HAP-1 (cell line): ENCODE measurements around the gene PRAMEF5.
A peak's percentile ranks its signal among the peaks of the same experiment; 100 is the strongest.
"Not testable (repeated sequence)": the region's sequence is repeated elsewhere in the genome, so short reads cannot be mapped to it uniquely, and the experiment has no call there.

Experiments
- DNase-seq, 2 experiments: peaks; one replicate each; pipeline ENCODE4 v3.0.0-alpha.2; 2016 to 2020; ENCODE audit warnings: low spot score in 2 of 2
- H3K27me3 ChIP-seq: fragments of 250-450 bp; sonication (Bioruptor Pico); 2 replicates; pipeline ENCODE4 v1.5.1; 2020; ENCODE audit warnings: low read depth, mild to moderate bottlenecking, moderate library complexity
- H3K36me3 ChIP-seq: fragments of 250-450 bp; sonication (Bioruptor Pico); replicated peaks from 2 replicates; pipeline ENCODE4 v1.5.1; 2020; ENCODE audit warnings: mild to moderate bottlenecking
- H3K4me1 ChIP-seq: fragments of 250-450 bp; sonication (Bioruptor Pico); 2 replicates; pipeline ENCODE4 v1.5.1; 2020; ENCODE audit warnings: mild to moderate bottlenecking
- H3K4me3 ChIP-seq: fragments of 250-450 bp; sonication (Bioruptor Pico); 2 replicates; pipeline ENCODE4 v1.5.1; 2020; ENCODE audit warnings: mild to moderate bottlenecking, moderate library complexity
- H3K9me3 ChIP-seq: fragments of 250-450 bp; sonication (Bioruptor Pico); 2 replicates; pipeline ENCODE4 v1.5.1; 2020; ENCODE audit warnings: mild to moderate bottlenecking, moderate library complexity
- in situ Hi-C: fragments of 300-500 bp; cut with MboI; formaldehyde crosslinking; loops from 3 replicates; pipeline ENCODE4 v1.14.3; 2020; ENCODE audit warnings: low sequenced_read_pairs, inconsistent platforms, mixed read lengths

The PRAMEF5 gene

GRCh38 chr1:13253898-13254297 lies at the start of gene PRAMEF5:
Gene PRAMEF5, plus strand, starts transcription at chr1:13254198. Its CDS starts 5,071 bp downstream, at chr1:13259269.
- H3K27me3 ChIP-seq, H3K4me1 ChIP-seq, DNase-seq, H3K9me3 ChIP-seq, in situ Hi-C loops, H3K36me3 ChIP-seq, H3K4me3 ChIP-seq: not testable (repeated sequence)

- H3K4me1 ChIP-seq, H3K4me3 ChIP-seq, H3K9me3 ChIP-seq, H3K27me3 ChIP-seq, in situ Hi-C loops, H3K36me3 ChIP-seq, DNase-seq: not testable (repeated sequence)
These were observed 45.3 kb upstream of the PRAMEF5 start for GRCh38 chr1:13208712-13209111.

GRCh38 chr1:13216619-13217018 lies 37.4 kb upstream of the PRAMEF5 start:
- H3K4me1 ChIP-seq, in situ Hi-C loops, H3K27me3 ChIP-seq, DNase-seq, H3K9me3 ChIP-seq, H3K4me3 ChIP-seq, H3K36me3 ChIP-seq: not testable (repeated sequence)

- DNase-seq, H3K36me3 ChIP-seq, H3K4me1 ChIP-seq, H3K9me3 ChIP-seq, H3K27me3 ChIP-seq, in situ Hi-C loops, H3K4me3 ChIP-seq: not testable (repeated sequence)
These were observed 34.8 kb upstream of the PRAMEF5 start for GRCh38 chr1:13219203-13219602.

- H3K4me3 ChIP-seq, H3K4me1 ChIP-seq, in situ Hi-C loops, H3K9me3 ChIP-seq, H3K27me3 ChIP-seq, DNase-seq, H3K36me3 ChIP-seq: not testable (repeated sequence)
These were observed 31.2 kb upstream of the PRAMEF5 start for GRCh38 chr1:13222788-13223187.

GRCh38 chr1:13224480-13225060 lies 29.4 kb upstream of the PRAMEF5 start:
- no peaks in the 10 kb centered on the region for H3K36me3 ChIP-seq
- in situ Hi-C loops, result no loop called here
- no peaks in the 10 kb centered on the region for H3K27me3 ChIP-seq
- no peak overlapping the region for H3K4me3 ChIP-seq
- no peaks in the 10 kb centered on the region for H3K9me3 ChIP-seq
- DNase-seq, result no peak
- no peaks in the 10 kb centered on the region for H3K4me1 ChIP-seq

GRCh38 chr1:13225675-13226204 lies 28.3 kb upstream of the PRAMEF5 start, which contains the start of gene PRAMEF18:
Gene PRAMEF18, minus strand, starts transcription at chr1:13226154. Its CDS starts 48 bp downstream, at chr1:13226106.
- H3K9me3 ChIP-seq, H3K36me3 ChIP-seq, H3K4me1 ChIP-seq, DNase-seq, H3K27me3 ChIP-seq, H3K4me3 ChIP-seq, in situ Hi-C loops: not testable (repeated sequence)

- H3K4me3 ChIP-seq, H3K36me3 ChIP-seq, in situ Hi-C loops, H3K9me3 ChIP-seq, H3K27me3 ChIP-seq, DNase-seq, H3K4me1 ChIP-seq: not testable (repeated sequence)
These were observed 26.5 kb upstream of the PRAMEF5 start for GRCh38 chr1:13227271-13228055.

- Histone ChIP-seq H3K4me1 (no peaks in the 10 kb centered on the region), H3K36me3 (no peaks in the 10 kb centered on the region), H3K9me3 (no peaks in the 10 kb centered on the region), H3K27me3 (no peaks in the 10 kb centered on the region), H3K4me3 (no peak overlapping the region)
- in situ Hi-C loops, result no loop called here
- peak; percentile 16 to 60 for DNase-seq
These were observed 25.6 kb upstream of the PRAMEF5 start for GRCh38 chr1:13228343-13228781.

GRCh38 chr1:13230096-13230495 lies 23.9 kb upstream of the PRAMEF5 start:
- DNase-seq, H3K36me3 ChIP-seq, H3K4me1 ChIP-seq, H3K9me3 ChIP-seq, in situ Hi-C loops, H3K27me3 ChIP-seq, H3K4me3 ChIP-seq: not testable (repeated sequence)

- in situ Hi-C loops, H3K4me1 ChIP-seq, H3K4me3 ChIP-seq, DNase-seq, H3K27me3 ChIP-seq, H3K36me3 ChIP-seq, H3K9me3 ChIP-seq: not testable (repeated sequence)
These were observed 23.4 kb upstream of the PRAMEF5 start for GRCh38 chr1:13230601-13231000.

GRCh38 chr1:13231061-13231750 lies 22.8 kb upstream of the PRAMEF5 start:
- H3K27me3 ChIP-seq, in situ Hi-C loops, H3K9me3 ChIP-seq, H3K4me3 ChIP-seq, H3K4me1 ChIP-seq, DNase-seq, H3K36me3 ChIP-seq: not testable (repeated sequence)

GRCh38 chr1:13232056-13232455 lies 21.9 kb upstream of the PRAMEF5 start:
- H3K9me3 ChIP-seq, DNase-seq, H3K36me3 ChIP-seq, H3K4me3 ChIP-seq, H3K4me1 ChIP-seq, in situ Hi-C loops, H3K27me3 ChIP-seq: not testable (repeated sequence)

- DNase-seq, H3K4me3 ChIP-seq, H3K9me3 ChIP-seq, H3K27me3 ChIP-seq, in situ Hi-C loops, H3K4me1 ChIP-seq, H3K36me3 ChIP-seq: not testable (repeated sequence)
These were observed 19.9 kb upstream of the PRAMEF5 start for GRCh38 chr1:13234057-13234456.
